NCI-H1436 treated with DMSO at 0.1 percent for 48 hours (cell line): ENCODE data around the gene GFAP.
A peak's percentile ranks its signal among the peaks of the same experiment; 100 is the strongest.

Source experiments
- DNase-seq: peaks from one replicate; lab custom pipeline; 2025; lab: John Stamatoyannopoulos, UW

GFAP gene

GRCh38 chr17:44931376-44931775 is 16.1 kb upstream of the GFAP start:
- DNase-seq, result no peak

DNA sequence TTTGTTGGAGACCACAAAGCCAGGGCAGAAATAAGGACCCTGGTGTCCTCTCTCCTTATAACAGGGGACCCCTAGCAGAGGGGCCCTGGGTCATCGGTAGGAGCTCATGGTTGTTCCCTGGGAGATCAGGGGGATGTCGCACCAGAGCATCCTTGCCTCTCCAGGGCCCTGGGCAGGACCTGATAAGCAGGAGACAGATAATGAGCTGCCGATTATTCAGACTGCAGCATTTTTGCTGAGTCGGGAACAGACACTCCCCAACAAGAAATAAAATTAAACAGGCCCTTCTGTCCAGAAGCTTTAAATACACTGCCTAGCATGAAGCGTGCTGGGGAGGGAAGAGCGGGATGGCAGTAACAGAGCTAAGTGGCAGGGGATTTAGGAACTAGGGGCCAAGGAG is 15.4 kb upstream of the GFAP start:
- no peak for DNase-seq

DNA sequence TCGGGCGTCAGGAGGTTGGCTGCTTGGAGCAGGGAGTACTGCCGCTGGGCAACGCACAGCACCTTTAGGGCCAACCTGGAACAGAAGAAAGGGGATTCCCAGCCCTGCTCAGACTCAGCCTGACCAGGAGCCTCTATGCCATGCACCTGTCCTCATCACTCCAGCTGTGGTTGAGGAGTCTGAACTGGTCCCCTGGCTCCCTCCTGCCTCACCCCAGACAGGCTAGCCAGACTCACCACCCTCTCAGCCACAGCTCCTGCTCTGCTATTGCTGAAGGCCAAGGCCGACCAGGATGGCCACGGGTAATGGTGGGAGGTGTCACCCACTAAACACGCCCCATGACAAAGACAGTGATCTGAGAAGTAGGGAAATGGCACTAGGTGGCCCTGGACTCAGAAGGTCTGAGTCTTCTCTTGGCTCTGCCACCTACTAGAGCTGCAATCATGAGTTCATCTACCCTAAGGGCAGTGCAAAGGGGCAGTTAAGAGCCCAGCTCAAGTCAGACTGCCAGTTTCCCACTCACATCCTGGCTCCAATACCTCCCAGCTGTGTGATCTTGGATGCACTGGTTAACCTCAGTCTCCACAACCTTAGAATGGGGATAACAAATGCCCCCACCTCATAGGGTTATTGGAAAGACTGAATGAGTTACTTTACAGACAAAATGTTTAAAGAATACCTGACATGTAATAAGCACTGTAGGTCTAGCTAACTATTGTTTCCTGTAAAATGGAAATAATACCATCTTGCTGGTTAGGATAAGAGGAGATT is 13.8 kb upstream of the GFAP start:
- no peak for DNase-seq

DNA sequence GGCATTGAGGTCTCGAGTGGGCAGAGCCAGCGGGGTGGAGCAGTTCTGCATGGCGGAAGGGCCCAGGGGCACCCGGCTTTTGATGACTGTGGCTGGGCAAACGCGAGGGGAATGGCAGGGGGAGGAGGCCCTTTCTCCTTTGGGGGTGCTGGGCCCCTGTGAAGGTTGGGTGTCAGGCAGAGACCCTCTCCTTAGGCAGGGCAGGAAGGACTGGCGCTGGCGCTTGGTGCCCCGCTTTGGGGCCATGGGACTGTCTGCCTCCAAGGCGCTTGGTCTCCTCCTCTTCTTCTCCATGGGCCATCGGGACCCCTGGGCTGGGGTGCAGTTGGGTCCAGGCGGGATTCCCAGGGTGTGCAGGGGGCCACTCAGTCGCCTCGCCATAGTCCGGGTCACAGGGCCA is 12.8 kb upstream of the GFAP start:
- no peak for DNase-seq

GRCh38 chr17:44927696-44928095 is 12.4 kb upstream of the GFAP start:
- DNase-seq, result no peak

GRCh38 chr17:44926821-44927525 is 11.7 kb upstream of the GFAP start:
- no peak for DNase-seq

- no peak for DNase-seq
Measured at GRCh38 chr17:44925731-44926697, 10.7 kb upstream of the GFAP start.

DNA sequence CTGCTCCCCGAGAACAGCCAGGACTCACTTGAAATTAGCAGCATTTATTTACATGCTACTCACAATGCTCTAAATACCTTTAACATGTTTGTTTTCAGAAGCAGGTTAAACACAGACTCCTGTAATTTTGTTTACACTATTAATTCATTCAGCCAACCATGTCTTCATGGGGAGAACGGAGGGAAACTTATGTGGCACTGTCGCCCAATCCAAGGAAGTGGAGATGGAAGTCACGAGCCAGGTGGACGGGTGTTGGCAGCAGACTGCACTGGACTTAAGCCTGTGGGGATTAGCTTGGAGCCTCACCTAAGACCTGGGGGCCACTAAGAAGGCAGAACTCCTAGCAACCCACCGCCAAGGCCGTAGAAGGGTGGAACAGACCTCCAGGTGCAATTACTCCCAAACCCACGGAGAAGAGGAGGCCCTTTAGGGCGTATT is 8.8 kb upstream of the GFAP start:
- no peak for DNase-seq

- DNase-seq, result no peak
Measured at GRCh38 chr17:44922746-44923470, 7.6 kb upstream of the GFAP start.

DNA sequence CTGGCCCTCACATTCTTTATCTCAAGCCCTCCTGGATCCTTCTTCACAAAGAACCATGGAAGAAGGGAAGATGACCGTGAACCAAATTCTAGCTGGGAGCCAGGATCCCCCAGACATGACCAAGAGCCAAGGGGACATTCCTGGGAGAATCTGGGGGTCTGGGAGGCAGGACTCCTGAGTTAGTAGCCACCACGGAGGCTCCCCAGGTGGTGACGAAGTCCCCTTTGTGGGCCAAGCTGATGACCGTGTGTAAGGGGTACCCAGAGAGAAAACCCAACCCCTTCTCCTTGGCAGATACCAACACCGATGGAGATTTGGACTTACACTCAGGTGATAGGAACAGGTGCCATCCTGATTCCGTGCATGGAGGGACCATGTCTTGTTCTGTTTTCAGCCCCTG is 6.8 kb upstream of the GFAP start:
- no peak for DNase-seq

DNA sequence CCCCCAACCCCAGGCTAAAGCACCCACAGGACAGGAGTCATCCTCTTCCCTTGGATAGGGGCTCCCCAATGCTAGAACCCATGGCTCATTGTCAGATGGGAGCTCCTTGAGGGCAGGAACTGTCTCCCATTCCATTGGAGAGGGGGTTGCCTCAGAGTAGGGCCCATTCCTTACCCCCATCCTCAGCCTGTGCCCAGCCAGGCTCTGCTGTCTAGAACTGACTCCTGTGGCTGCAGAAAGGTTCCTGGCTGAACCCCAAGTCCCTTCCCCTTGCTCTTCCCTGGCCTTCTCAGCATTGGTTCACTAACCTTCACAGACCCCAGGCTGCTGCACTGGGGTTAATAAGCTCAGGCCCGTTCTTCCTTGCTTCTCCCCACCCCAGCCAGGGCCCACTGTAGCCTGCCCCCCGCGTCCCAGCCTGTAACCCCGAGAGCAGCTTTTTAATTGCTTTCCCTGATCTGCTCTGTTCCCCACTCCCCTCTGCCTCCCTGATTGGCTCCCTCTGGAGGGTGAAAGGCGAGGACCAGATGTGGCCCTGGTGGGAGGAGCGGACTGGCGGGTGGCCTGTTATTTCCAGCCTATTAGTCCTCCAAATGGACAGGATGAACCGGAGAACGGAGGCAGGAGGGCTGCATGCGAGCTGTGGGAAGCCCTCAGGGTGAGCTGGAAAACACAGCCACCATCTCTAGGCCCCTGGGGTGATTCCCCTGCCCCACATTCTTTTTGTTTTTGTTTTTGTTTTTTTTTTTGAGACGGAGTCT is 6.0 kb upstream of the GFAP start:
- DNase-seq, result no peak

GRCh38 chr17:44920565-44920940 is 5.3 kb upstream of the GFAP start:
- DNase-seq, result no peak

GRCh38 chr17:44919885-44920564 is 4.7 kb upstream of the GFAP start:
- DNase-seq, result peak; percentile 26

DNA sequence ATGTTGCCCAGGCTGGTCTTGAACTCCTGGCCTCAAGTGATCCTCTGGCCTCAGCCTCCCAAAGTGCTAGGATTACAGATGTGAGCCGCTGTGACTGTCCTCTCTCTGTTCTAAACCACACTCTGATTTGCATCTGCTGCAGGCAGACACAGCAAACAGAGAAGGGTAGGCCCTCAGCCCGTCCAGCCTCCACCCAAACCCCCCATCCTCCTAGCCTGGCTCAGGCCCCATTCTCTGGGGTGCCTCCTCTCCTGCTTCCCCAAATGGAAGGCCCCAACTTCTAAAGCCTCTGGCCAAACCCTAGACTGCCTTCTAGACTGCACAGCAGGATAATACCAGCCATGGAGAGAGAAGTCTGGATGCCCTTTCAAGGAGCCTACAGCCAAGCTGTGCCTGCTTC is 4.1 kb upstream of the GFAP start:
- no peak for DNase-seq

DNA sequence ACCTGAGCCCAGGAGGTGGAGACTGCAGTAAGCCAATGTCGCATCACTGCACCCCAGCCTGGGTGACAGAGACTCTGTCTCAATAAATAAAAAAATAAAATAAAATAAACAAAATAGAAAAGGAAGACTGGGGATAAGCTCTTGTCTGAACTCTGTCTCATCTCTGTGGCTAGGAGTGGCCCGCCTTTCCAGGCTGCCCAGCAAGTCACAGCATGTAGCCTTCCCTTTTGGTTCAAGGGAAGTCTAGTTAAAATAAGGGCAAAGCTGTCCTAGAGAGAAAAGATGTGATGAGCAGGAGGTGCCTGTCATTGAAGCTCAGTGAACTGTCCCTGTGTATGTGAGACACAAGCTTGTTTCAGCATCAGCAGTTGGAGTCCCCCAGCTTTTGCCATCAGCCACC is 2.7 kb upstream of the GFAP start:
- DNase-seq, result no peak

DNA sequence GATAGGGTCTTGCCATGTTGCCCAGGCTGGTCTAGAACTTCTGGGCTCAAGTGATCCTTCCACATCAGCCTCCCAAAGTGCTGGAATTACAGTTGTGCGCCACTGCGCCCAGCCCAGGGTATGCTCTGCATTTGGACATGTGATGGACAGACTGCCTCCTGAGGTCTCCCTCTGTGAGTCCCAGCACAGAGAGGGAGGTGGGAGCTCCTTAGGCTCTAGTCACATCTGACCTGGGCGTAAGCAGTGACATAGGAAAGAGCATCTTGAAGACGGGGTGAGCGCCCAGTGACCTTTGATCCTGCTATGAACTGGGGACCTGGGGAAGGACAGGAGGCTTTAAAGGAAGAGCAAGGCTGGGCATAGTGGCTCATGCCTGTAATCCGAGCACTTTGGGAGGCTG is 2.2 kb upstream of the GFAP start:
- no peak for DNase-seq

DNA sequence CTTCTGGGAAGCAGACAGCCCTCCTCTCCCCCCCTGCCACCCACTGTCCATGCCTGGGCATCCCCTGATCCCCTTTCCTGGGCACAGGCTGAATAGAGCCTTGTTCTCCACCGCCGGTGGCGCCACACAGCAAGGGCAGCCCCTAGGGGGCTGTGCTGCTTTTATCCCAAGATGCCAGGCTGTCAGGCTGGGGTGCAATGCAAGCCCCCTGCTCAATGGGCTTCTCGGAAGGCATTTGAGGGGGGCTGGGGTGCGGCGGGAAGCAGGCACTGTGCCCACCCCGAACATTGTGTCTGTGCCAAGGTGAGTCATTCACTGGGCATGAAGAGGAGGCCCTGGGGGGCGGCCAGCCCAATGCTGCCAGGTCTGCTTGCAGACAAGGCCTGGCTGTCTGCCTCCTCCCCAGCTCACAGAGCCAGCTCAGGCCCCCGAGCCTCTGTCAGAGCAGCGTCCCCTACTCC is 1.5 kb upstream of the GFAP start:
- no peak for DNase-seq

- no peak for DNase-seq
Measured at GRCh38 chr17:44915862-44916780, 821 bp upstream of the GFAP start.

- no peak for DNase-seq
Measured at GRCh38 chr17:44914698-44915271, 515 bp downstream of the GFAP start.
